ENCODE measurements around the gene CXCR4.

GRCh38 chr2:136077107-136077506 is 40.8 kb downstream of the CXCR4 start:
- TF ChIP-seq, protein P1, sequence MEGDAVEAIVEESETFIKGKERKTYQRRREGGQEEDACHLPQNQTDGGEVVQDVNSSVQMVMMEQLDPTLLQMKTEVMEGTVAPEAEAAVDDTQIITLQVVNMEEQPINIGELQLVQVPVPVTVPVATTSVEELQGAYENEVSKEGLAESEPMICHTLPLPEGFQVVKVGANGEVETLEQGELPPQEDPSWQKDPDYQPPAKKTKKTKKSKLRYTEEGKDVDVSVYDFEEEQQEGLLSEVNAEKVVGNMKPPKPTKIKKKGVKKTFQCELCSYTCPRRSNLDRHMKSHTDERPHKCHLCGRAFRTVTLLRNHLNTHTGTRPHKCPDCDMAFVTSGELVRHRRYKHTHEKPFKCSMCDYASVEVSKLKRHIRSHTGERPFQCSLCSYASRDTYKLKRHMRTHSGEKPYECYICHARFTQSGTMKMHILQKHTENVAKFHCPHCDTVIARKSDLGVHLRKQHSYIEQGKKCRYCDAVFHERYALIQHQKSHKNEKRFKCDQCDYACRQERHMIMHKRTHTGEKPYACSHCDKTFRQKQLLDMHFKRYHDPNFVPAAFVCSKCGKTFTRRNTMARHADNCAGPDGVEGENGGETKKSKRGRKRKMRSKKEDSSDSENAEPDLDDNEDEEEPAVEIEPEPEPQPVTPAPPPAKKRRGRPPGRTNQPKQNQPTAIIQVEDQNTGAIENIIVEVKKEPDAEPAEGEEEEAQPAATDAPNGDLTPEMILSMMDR (IDR thresholded peaks at IDR 0.05; ENCODE audit: low read length): no peak
- TF ChIP-seq EZH2 (IDR thresholded peaks at IDR 0.05; ENCODE audit: borderline replicate concordance, low read length): no peak
